Activated T-cell treated with anti-CD3 and anti-CD28 coated beads, Interleukin-2, amount 50 U/mL, for 4 hours (primary cell): ENCODE measurements around the gene LINC01488. TPM values are rescaled to one million over a fixed set of nuclear protein-coding genes. Genes with fewer than 3 reads are reported as not detected.

Source experiments
- ATAC-seq, 2 donors: fragments of 200-7000 bp; cut with Tn5 transposase; one replicate each; pipeline ENCODE4 v1.10.0; 2021
- DNase-seq: peaks from one replicate; pipeline ENCODE4 v3.0.0-alpha.2; 2020
- H3K27me3 Mint-ChIP-seq: one replicate; pipeline ENCODE4 v1.8.0; 2021; ENCODE audit warnings: low read depth, mixed read lengths
- H3K36me3 Mint-ChIP-seq: one replicate; pipeline ENCODE4 v1.8.0; 2022; ENCODE audit warnings: mixed read lengths; ENCODE audit not compliant: insufficient read depth
- H3K4me1 Mint-ChIP-seq: one replicate; pipeline ENCODE4 v1.8.0; 2021; ENCODE audit warnings: low read depth, mixed read lengths
- H3K4me3 Mint-ChIP-seq: one replicate; pipeline ENCODE4 v1.8.0; 2021; ENCODE audit warnings: mild to moderate bottlenecking, moderate library complexity, mixed read lengths
- H3K9me3 Mint-ChIP-seq: one replicate; pipeline ENCODE4 v1.8.0; 2021; ENCODE audit warnings: mixed read lengths
- total RNA-seq, 3 donors: library from RNA; stranded (reverse); gene quantifications; one replicate each; pipeline ENCODE4 v1.2.1, GENCODE V29; 2021

Gene LINC01488
- total RNA-seq, 3 donors from 2014 or later, result not detected

GRCh38 chr11:69442012-69442806 lies 39.3 kb upstream of the LINC01488 start:
- Mint-ChIP-seq H3K9me3 (no peaks in the 10 kb centered on the region), H3K36me3 (no peaks in the 10 kb centered on the region), H3K4me3 (no peak overlapping the region), H3K4me1 (peaks cover 9% of the 10 kb centered on the region), H3K27me3 (peaks cover 7% of the 10 kb centered on the region)
- ATAC-seq (no peak), DNase-seq (no peak)

- no peak overlapping the region for H3K4me3 Mint-ChIP-seq
- DNase-seq, result no peak
These were observed 38.7 kb upstream of the LINC01488 start for GRCh38 chr11:69442807-69443137.

GRCh38 chr11:69443138-69443967 lies 38.1 kb upstream of the LINC01488 start:
- Mint-ChIP-seq H3K4me3 (peak overlapping the region; percentile 62), H3K27me3 (peaks cover 10% of the 10 kb centered on the region), H3K9me3 (no peaks in the 10 kb centered on the region)

More at GRCh38 chr11:69442807-69443137, 38.7 kb upstream of the LINC01488 start:
- Mint-ChIP-seq H3K36me3 (no peaks in the 10 kb centered on the region), H3K27me3 (peaks cover 7% of the 10 kb centered on the region), H3K9me3 (no peaks in the 10 kb centered on the region), H3K4me1 (peaks cover 9% of the 10 kb centered on the region)
- no peak for ATAC-seq

GRCh38 chr11:69443968-69444364 lies 37.5 kb upstream of the LINC01488 start:
- no peak for DNase-seq
- Mint-ChIP-seq H3K36me3 (no peaks in the 10 kb centered on the region), H3K27me3 (peaks cover 14% of the 10 kb centered on the region), H3K4me1 (peaks cover 9% of the 10 kb centered on the region), H3K4me3 (peak overlapping the region; percentile 62), H3K9me3 (no peaks in the 10 kb centered on the region)
- no peak for ATAC-seq

More at GRCh38 chr11:69443138-69443967, 38.1 kb upstream of the LINC01488 start:
- peak; percentile 85 to 86 for ATAC-seq
- H3K36me3 Mint-ChIP-seq, result no peaks in the 10 kb centered on the region
- peak; percentile 61 for DNase-seq
- peaks cover 9% of the 10 kb centered on the region for H3K4me1 Mint-ChIP-seq

GRCh38 chr11:69444381-69445130 lies 36.9 kb upstream of the LINC01488 start:
- no peak for DNase-seq
- H3K4me3 Mint-ChIP-seq, result no peak overlapping the region
- no peaks in the 10 kb centered on the region for H3K36me3 Mint-ChIP-seq
- peaks cover 13% of the 10 kb centered on the region for H3K27me3 Mint-ChIP-seq
- H3K4me1 Mint-ChIP-seq, result peaks cover 9% of the 10 kb centered on the region
- H3K9me3 Mint-ChIP-seq, result no peaks in the 10 kb centered on the region
- no peak for ATAC-seq

GRCh38 chr11:69445131-69445470 lies 36.4 kb upstream of the LINC01488 start:
- H3K4me1 Mint-ChIP-seq, result peaks cover 9% of the 10 kb centered on the region
- no peak overlapping the region for H3K4me3 Mint-ChIP-seq
- ATAC-seq, result no peak
- DNase-seq, result no peak
- no peaks in the 10 kb centered on the region for H3K36me3 Mint-ChIP-seq
- H3K27me3 Mint-ChIP-seq, result peaks cover 16% of the 10 kb centered on the region
- H3K9me3 Mint-ChIP-seq, result no peaks in the 10 kb centered on the region

- H3K4me3 Mint-ChIP-seq, result no peak overlapping the region
- H3K9me3 Mint-ChIP-seq, result no peaks in the 10 kb centered on the region
- no peaks in the 10 kb centered on the region for H3K36me3 Mint-ChIP-seq
- H3K4me1 Mint-ChIP-seq, result peaks cover 9% of the 10 kb centered on the region
- DNase-seq (no peak), ATAC-seq (no peak)
- peaks cover 21% of the 10 kb centered on the region for H3K27me3 Mint-ChIP-seq
These were observed 35.4 kb upstream of the LINC01488 start for GRCh38 chr11:69446108-69446507.

GRCh38 chr11:69447786-69448185 lies 33.7 kb upstream of the LINC01488 start:
- ATAC-seq (no peak), DNase-seq (no peak)
- Mint-ChIP-seq H3K27me3 (peaks cover 25% of the 10 kb centered on the region), H3K9me3 (no peaks in the 10 kb centered on the region), H3K4me3 (no peak overlapping the region), H3K4me1 (peaks cover 9% of the 10 kb centered on the region), H3K36me3 (no peaks in the 10 kb centered on the region)

GRCh38 chr11:69448471-69449284 lies 32.8 kb upstream of the LINC01488 start:
- no peak for ATAC-seq
- H3K36me3 Mint-ChIP-seq, result no peaks in the 10 kb centered on the region

GRCh38 chr11:69449320-69450063 lies 32.0 kb upstream of the LINC01488 start:
- ATAC-seq (peak in 1 of 2 donors; percentile 18), DNase-seq (no peak)
- no peaks in the 10 kb centered on the region for H3K9me3 Mint-ChIP-seq
- no peaks in the 10 kb centered on the region for H3K4me1 Mint-ChIP-seq
- H3K4me3 Mint-ChIP-seq, result no peak overlapping the region
- peaks cover 25% of the 10 kb centered on the region for H3K27me3 Mint-ChIP-seq
- H3K36me3 Mint-ChIP-seq, result no peaks in the 10 kb centered on the region

More at GRCh38 chr11:69448471-69449284, 32.8 kb upstream of the LINC01488 start:
- H3K9me3 Mint-ChIP-seq, result no peaks in the 10 kb centered on the region
- no peak for DNase-seq
- no peak overlapping the region for H3K4me3 Mint-ChIP-seq
- H3K4me1 Mint-ChIP-seq, result peaks cover 6% of the 10 kb centered on the region
- peaks cover 25% of the 10 kb centered on the region for H3K27me3 Mint-ChIP-seq

GRCh38 chr11:69450064-69450856 lies 31.2 kb upstream of the LINC01488 start:
- Mint-ChIP-seq H3K9me3 (no peaks in the 10 kb centered on the region), H3K36me3 (no peaks in the 10 kb centered on the region), H3K4me3 (no peak overlapping the region), H3K4me1 (no peaks in the 10 kb centered on the region), H3K27me3 (peaks cover 25% of the 10 kb centered on the region)
- no peak for DNase-seq
- no peak for ATAC-seq

- peaks cover 21% of the 10 kb centered on the region for H3K27me3 Mint-ChIP-seq
These were observed 30.6 kb upstream of the LINC01488 start for GRCh38 chr11:69450857-69451220.

More at GRCh38 chr11:69450857-69451220, 30.6 kb upstream of the LINC01488 start:
- no peaks in the 10 kb centered on the region for H3K36me3 Mint-ChIP-seq
- H3K4me1 Mint-ChIP-seq, result no peaks in the 10 kb centered on the region
- no peak overlapping the region for H3K4me3 Mint-ChIP-seq
- ATAC-seq (no peak), DNase-seq (no peak)
- H3K9me3 Mint-ChIP-seq, result no peaks in the 10 kb centered on the region
